NCI-H2171 treated with DMSO at 0.1 percent for 48 hours (cell line): ENCODE measurements around the gene CEMIP2.

ENCODE experiments used
- DNase-seq: peaks from one replicate; lab custom pipeline; 2025; lab: John Stamatoyannopoulos, UW

Gene CEMIP2

DNA sequence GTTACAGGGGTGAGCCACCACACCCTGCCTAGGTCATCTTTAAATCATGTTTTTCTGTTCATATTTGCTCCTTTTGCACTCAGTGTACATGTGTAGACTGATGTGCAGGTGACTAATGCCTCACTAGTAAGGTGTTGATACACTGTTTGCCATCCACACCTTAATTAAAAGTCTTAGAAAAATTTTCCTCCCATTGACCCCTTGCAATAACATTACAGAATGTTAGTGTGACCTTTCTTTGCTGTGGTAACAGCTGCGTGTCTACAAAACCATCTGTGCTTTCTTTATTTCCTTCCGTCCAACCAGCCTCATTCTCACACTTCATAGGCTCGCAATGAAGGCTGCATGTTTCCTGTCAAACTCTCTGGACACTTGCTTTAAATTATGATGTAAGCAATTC is 6.6 kb upstream of the CEMIP2 start:
- DNase-seq: no peak

- DNase-seq: no peak
These were observed 4.4 kb upstream of the CEMIP2 start for GRCh38 chr9:71772726-71773125.

GRCh38 chr9:71770170-71770569 is 1.9 kb upstream of the CEMIP2 start:
- DNase-seq: no peak

- DNase-seq: peak; percentile 72
These were observed 1.2 kb upstream of the CEMIP2 start for GRCh38 chr9:71769175-71770161.

- peak; percentile 8 for DNase-seq
These were observed 464 bp downstream of the CEMIP2 start for GRCh38 chr9:71767776-71768321.

DNA sequence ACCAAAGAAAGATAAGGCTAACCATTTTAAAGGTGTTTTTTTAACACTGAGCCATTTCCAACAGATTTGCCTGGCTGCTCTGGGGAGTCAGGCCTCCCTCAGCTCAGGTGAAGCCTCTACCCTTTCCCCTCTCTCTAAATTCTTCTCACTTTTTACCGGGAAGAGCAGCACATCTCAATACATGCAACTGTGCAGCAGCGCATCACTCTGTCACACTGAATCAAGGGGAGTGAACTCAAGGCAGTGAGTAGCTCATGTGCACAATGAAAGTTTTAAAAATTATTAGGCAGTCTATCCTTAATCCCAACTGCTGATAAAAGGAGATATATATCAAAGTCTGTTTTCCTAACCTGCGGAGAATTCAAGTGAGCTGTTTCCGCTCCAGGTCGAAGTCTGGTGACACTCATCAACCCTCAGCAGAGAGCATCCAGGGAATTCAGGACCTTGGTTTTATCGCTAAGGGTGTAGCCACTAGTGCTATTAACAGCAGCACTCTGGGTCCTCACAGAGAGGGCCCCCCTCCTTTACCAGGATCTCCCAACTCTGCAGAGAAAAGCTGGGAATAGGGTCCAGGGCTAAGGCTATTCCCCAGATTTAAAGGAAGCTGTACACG is 1.0 kb downstream of the CEMIP2 start:
- DNase-seq: no peak

DNA sequence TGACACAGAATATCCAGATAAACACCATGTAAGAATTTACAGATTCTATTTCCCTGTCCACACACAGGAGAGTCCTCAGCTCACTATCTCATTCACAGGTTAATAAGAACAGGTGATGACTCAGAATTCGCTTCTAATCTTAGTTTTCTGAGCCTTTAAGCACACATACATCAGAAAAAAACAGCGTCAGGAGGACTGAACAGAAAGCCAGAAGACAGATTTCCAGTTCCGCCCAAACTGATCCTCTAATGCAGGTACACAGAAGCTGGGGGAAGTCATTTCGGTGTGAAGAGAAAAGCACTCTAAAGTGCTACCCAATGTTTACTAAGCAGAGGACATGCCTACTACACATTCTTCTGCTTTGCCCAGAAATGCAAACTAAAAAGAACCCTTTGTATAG is 1.6 kb downstream of the CEMIP2 start:
- DNase-seq: no peak

DNA sequence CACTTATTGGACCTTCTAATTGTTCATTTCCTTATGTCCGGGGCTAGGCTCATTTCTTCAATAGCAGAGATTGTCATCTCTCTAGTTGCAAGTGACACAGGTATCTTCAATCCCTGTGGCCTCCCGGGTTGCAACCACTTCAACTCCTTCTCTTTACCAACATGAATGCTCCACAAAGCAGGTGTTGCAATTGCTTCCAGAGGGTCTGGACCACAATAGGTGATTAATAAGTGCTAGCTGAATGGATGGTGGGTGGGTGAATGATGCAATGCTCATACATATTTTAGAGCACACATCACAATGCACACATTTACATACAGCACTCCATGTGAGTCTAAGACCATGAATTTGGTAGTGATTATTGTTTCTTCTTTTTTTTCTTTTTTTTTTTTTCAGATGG is 2.6 kb downstream of the CEMIP2 start:
- DNase-seq: no peak

DNA sequence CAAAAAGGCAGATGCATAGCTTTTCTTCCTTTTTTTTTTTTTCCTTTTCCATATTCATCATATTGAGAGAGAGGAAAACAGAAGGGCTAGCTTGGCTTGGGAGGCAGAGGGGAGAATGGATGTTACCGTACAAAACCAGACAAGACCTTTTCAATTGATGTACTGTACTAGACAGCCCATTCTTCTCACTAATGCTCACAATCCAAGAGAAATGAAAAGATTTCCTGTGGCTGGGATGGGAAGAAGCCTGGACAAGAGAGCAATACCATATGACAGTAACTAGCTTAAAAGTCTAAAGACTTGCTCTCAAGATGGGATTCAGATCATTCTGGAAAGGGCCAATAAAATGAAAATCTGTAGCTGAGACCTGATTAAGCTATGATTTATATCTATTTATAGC is 3.4 kb downstream of the CEMIP2 start:
- DNase-seq: no peak

DNA sequence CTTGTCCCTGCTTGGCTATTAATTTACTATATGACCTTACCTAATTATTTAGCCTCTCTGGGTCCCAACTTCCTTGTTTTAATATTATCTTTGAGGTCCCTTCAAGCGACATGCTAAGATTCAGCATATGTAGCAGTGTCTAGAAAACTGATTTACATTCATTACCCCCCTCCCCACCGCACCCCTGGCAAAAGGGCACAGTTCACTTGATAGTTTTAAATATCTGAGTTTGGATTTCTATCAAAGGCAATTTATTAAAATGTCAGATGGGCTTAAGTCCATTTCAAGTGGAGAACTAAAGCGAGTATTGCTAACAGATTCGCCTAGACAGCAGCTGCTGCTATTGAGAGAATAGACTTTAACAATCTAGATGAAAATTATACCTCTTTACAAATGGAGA is 3.9 kb downstream of the CEMIP2 start:
- no peak for DNase-seq

DNA sequence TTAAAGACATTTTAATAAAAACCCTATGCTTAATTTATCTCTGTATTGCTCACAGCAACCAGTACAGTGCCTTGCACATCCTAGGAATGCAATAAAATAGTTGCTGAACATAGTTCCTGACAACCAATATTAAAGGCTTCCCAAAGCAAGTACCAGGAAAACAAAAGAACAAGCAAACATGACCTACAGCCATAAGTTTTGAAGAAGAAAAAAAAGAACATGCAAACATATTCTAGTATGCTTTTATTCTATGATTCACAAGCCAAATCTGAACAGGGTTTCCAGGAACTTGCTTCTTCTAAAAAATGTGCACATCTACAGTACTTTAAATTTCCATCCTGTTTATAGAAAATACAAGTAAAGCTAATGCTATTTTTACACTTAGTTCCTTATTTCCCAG is 4.5 kb downstream of the CEMIP2 start:
- no peak for DNase-seq

- no peak for DNase-seq
These were observed 5.2 kb downstream of the CEMIP2 start for GRCh38 chr9:71762900-71763653.

GRCh38 chr9:71761938-71762353 is 6.4 kb downstream of the CEMIP2 start:
- no peak for DNase-seq

DNA sequence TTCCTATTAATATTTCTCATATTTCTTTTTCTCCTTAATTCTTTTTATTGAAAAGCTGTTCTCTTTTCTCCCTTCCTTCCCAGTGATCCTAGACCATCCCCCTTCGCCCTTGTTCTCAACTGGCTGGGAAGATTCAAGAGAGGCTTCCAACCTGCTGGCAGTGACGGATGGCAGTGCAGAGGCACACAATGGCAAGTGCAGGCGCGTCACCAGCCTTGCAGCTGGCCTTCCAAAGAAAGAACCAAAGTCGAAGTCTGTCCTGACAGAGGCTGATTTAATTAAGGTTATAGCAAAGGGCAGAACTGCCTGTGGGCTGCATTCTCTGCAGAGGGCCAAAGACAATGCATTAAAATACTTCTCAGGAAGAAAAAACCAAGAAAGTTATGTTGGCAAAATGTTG is 7.4 kb downstream of the CEMIP2 start:
- peak; percentile 64 for DNase-seq

DNA sequence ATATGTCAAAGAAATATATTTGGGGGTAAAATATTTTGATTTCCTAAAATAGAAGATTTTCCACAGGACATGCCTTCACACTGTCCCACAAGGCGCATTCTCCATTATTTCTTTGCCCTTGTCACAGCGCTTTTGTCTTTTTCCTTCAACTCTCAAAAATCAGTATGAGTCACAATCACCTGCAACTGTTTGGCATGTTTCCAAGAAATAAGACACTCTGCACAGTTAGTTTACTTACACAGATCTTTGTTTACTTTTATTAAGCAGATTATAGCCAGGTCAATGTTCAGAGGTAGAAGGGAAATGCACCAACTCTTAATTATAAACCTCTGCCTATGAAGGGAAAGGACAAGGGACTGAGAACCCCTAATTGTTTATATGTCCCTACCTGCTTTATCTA is 9.5 kb downstream of the CEMIP2 start:
- DNase-seq: peak; percentile 62

GRCh38 chr9:71758277-71758676 is 10.0 kb downstream of the CEMIP2 start:
- DNase-seq: peak; percentile 15

GRCh38 chr9:71756753-71757152 is 11.6 kb downstream of the CEMIP2 start:
- DNase-seq: no peak

DNA sequence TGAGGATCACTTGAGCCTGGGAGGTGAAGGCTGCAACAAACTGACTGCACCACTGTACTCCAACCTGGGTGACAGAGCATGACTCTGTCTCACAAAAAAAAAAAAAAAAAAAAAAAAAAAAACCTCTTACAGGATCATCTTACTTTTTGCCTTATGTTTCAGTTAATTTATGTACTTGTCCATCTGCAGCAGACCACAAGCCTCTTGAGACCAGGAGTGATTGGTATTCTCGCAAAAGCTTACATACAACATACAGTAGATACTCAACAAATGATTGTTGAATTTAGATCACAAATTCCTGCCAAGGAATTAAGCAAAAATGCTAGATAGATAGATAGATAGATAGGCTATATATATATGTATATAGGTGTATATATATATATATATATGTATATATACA is 12.4 kb downstream of the CEMIP2 start:
- peak; percentile 91 for DNase-seq

GRCh38 chr9:71755230-71755629 is 13.1 kb downstream of the CEMIP2 start:
- DNase-seq: peak; percentile 52

- DNase-seq: no peak
These were observed 14.2 kb downstream of the CEMIP2 start for GRCh38 chr9:71754151-71754550.

DNA sequence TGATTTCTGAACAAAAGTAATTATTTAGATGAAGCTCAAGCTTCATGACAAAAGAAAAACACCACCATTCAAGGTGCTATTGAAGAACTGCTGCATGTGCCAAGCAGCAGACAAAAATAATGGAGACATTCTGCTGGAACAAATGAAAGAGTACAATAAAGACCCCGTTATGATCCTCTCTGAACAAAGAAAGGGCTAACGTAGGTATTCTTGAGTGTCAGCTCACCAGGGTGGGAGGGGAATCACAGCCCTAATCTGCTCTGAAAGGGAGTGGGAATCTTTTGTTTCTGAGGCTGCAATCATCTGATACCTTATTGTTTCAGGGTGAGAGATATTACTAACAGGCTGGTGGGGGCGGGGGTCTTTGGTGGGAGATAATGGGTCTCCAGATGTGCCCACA is 15.4 kb downstream of the CEMIP2 start:
- no peak for DNase-seq

- no peak for DNase-seq
These were observed 16.0 kb downstream of the CEMIP2 start for GRCh38 chr9:71752352-71752751.
